Measurements from ENCODE around the gene OLFM3.

OLFM3 gene

GRCh38 chr1:101843160-101843559, 153.6 kb downstream of the OLFM3 start:
- DNase-seq, result no peak

- DNase-seq, result no peak
These were observed 154.9 kb downstream of the OLFM3 start for GRCh38 chr1:101841824-101842223.

GRCh38 chr1:101835988-101836387, 160.7 kb downstream of the OLFM3 start:
- no peak for DNase-seq

- no peak for DNase-seq
These were observed 163.4 kb downstream of the OLFM3 start for GRCh38 chr1:101833312-101833711.

GRCh38 chr1:101826416-101826815, 170.3 kb downstream of the OLFM3 start:
- DNase-seq, result no peak

GRCh38 chr1:101820071-101820470, 176.7 kb downstream of the OLFM3 start:
- DNase-seq, result no peak

GRCh38 chr1:101816262-101816661, 180.5 kb downstream of the OLFM3 start:
- DNase-seq, result no peak

- DNase-seq, result no peak
These were observed 198.3 kb downstream of the OLFM3 start for GRCh38 chr1:101798417-101798816.

GRCh38 chr1:101797722-101798121, 199.0 kb downstream of the OLFM3 start:
- no peak for DNase-seq

- DNase-seq, result no peak
These were observed 215.4 kb downstream of the OLFM3 start for GRCh38 chr1:101781201-101781831.

- DNase-seq, result no peak
These were observed 227.2 kb downstream of the OLFM3 start for GRCh38 chr1:101769520-101769919.

- DNase-seq, result no peak
These were observed 238.7 kb downstream of the OLFM3 start for GRCh38 chr1:101757985-101758384.

- DNase-seq, result no peak
These were observed 240.3 kb downstream of the OLFM3 start for GRCh38 chr1:101756411-101756810.
